Measurements from ENCODE around the gene ASXL1.
"Not testable (repeated sequence)": the region's sequence is repeated elsewhere in the genome, so short reads cannot be mapped to it uniquely, and the experiment has no call there.

Gene ASXL1

DNA sequence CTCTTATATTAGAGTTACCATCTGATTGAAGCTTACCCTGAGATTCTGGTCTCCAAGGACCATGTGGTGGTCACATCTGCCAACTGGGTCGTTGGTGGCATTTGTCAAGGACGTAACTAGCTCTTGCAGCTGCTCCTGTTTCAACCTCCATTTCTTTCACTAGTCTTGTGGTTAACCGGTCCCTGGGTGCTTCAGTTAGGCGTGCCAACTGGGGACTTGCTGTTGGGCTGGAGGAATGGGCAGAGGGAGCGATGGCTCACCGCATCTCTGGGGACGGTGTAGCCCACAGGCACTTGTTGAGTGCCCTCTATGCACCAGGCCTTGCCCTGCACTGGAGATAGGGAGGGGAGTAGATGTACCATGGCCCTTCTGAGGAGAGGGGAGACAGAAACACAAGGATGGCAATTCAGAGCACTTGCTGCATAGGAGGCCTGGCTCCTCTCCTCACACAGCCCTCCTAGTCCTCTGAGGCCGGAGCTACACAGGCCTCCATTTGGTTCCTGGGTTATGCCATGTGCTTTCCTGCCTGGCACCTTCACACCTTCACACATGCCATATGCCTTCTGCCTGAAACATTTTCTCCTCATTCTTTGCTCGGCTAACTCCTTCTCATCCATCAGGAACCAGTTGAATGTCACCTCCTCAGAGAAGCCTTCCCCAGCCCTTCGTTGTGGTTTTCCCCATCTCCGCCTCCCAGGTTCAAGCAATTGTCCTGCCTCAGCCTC lies 20.0 kb upstream of the ASXL1 start:
- DNase-seq (ENCODE audit: low spot score) = no peak

DNA sequence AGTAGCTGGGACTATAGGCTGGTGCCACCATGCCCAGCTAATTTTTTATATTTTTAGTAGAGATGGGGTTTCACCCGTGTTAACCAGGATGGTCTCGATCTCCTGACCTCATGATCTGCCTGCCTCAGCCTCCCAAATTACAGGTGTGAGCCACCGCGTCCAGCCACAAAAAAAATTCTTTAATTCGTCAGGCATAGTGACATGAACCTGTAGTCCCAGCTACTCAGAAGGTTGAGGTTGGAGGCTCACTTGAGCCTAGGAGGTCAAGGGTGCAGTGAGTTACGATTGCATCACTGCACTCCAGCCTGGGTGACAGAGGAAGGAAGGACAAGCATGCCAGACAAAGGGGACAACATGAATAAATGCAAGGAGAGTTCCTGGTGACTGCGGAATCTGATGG lies 19.5 kb upstream of the ASXL1 start:
- Histone ChIP-seq H3K27ac (no peak overlapping the region), H3K4me3 (no peak overlapping the region)
- TF ChIP-seq CTCF (IDR thresholded peaks at IDR 0.05) = no peak
- no peak for DNase-seq (ENCODE audit: low spot score)

More for the DNA sequence above, 20.0 kb upstream of the ASXL1 start:
- Histone ChIP-seq H3K4me3 (no peak overlapping the region), H3K27ac (no peak overlapping the region)
- no peak for TF ChIP-seq CTCF (IDR thresholded peaks at IDR 0.05)

DNA sequence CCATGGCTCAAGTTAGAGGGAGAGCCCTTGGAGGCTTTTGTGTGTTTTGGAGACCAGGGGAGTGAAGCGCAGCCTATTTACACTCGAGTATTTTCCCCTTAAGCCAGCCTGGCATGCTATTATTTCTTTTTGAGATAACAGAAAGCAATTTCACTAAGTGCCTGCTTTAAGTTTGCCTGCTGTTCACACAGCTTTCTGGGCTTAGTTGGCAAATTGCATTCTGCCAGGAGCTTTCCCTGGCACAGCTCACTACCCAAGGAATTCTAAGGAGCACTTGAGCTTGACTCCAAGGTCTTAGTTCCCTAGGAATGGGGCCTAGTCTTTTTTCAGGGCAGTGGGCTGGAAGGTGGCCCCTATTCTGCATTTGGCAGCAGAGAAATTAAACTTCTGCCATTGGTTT lies 19.0 kb upstream of the ASXL1 start:
- DNase-seq (ENCODE audit: low spot score) = no peak
- TF ChIP-seq CTCF (IDR thresholded peaks at IDR 0.05) = no peak
- H3K27ac ChIP-seq = no peak overlapping the region
- no peak overlapping the region for H3K4me3 ChIP-seq

- H3K27ac ChIP-seq; DNase-seq (ENCODE audit: low spot score); H3K4me3 ChIP-seq: not testable (repeated sequence)
Observed at GRCh38 chr20:32341053-32341452, 17.1 kb upstream of the ASXL1 start.

GRCh38 chr20:32343439-32343838 lies 14.7 kb upstream of the ASXL1 start:
- H3K27ac ChIP-seq = no peak overlapping the region
- H3K4me3 ChIP-seq = no peak overlapping the region
- no peak for DNase-seq (ENCODE audit: low spot score)
- TF ChIP-seq CTCF (IDR thresholded peaks at IDR 0.05) = no peak

DNA sequence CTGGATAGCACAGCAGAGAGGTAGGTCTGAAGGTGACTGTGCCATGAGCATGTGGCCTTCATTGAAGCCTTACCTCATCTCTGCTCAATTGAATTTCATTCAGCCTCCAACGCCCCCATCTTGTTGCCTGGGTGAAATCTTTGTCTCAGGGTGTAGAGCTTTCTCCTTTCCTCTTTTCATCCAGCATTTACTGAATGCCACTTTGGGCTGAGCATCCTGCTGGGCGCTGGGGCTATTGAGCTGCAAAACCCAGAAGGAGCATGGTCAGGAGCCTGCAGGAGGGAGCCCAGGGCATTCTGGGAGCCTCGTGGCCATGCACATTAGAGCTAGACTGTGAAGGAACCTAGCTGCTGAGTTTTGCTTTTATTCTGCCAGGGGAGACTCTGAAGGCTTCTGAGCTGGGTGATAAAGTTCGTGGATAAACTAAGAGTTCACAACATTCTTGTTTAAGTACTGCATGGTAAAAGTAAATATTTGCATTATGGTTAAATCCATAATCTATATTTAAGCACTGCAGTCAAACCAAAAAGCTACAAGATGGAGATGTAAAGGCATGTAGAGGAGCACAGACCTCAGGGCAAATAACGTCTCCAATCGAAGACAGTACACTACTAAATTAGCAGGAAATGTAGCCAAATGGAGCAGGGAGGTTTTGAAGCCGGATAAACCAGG lies 13.2 kb upstream of the ASXL1 start:
- Histone ChIP-seq H3K4me3 (no peak overlapping the region), H3K27ac (no peak overlapping the region)
- TF ChIP-seq CTCF (IDR thresholded peaks at IDR 0.05) = no peak
- no peak for DNase-seq (ENCODE audit: low spot score)

DNA sequence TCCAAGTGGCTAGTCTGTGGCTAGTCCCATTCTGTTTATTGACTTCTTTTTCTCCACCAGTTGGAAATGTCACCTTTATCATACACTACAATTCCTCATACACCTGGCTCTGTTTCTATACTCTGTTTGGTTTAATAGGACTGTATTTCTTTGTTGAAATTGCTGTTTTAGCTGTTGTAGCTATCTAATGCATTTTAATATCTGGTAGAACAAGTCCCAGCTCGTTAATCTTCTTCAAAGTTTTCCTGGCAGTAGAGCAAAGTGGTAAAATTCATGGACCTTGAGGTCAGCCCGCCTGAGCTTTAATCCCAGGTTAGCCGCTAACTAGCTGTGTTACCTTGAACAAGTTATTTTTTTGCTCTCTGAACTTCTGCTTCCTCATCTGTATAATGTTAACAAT lies 9.9 kb upstream of the ASXL1 start:
- no peak for DNase-seq (ENCODE audit: low spot score)
- no peak overlapping the region for H3K4me3 ChIP-seq
- no peak for TF ChIP-seq CTCF (IDR thresholded peaks at IDR 0.05)
- H3K27ac ChIP-seq = no peak overlapping the region

All from coronary artery (tissue), 2 donors.